Keratinocyte (primary cell): ENCODE data around the gene SLC8A3. TPM values are rescaled to one million over a fixed set of nuclear protein-coding genes. Genes with fewer than 3 reads are reported as not detected.

ENCODE experiments used
- DNase-seq: peaks from one replicate; pipeline ENCODE4 v3.0.0-alpha.2; 2011; ENCODE audit warnings: low read depth, missing footprints, low spot score
- FAIRE-seq: peaks from 2 replicates; lab custom pipeline; 2011; peaks lifted over from hg19 to GRCh38; lab: Jason Lieb, UNC
- H2AFZ ChIP-seq: 2 replicates; pipeline ENCODE4 v1.6.0; 2012; ENCODE audit warnings: low read length, control low read depth, inconsistent platforms; ENCODE audit not compliant: control insufficient read depth
- H3K27ac ChIP-seq: 2 replicates; pipeline ENCODE4 v1.5.1; 2011; ENCODE audit warnings: low read length; ENCODE audit not compliant: control insufficient read depth, insufficient read depth
- H3K27me3 ChIP-seq: 3 replicates; pipeline ENCODE4 v1.6.0; 2011; ENCODE audit warnings: low read length; ENCODE audit not compliant: control insufficient read depth, insufficient read depth; ENCODE audit errors: extremely low read depth
- H3K36me3 ChIP-seq, 2 experiments: 2 replicates in 1 of 2; 3 replicates in 1 of 2; pipeline ENCODE4 v1.5.1; 2011; ENCODE audit warnings: low read length in 2 of 2, mild to moderate bottlenecking in 1 of 2; ENCODE audit not compliant: control insufficient read depth in 2 of 2, insufficient read depth in 2 of 2; ENCODE audit errors: extremely low read depth in 1 of 2
- H3K4me1 ChIP-seq: 3 replicates; pipeline ENCODE4 v1.5.1; 2011; ENCODE audit warnings: low read length; ENCODE audit not compliant: control insufficient read depth, insufficient read depth; ENCODE audit errors: extremely low read depth
- H3K4me2 ChIP-seq: 3 replicates; pipeline ENCODE4 v1.6.0; 2011; ENCODE audit warnings: low read depth, low read length; ENCODE audit not compliant: control insufficient read depth, insufficient read depth; ENCODE audit errors: extremely low read depth
- H3K4me3 ChIP-seq, 3 experiments: fragments of 200-600 bp in 1 of 3; sonication (generic) in 1 of 3; 2 replicates in 2 of 3; 3 replicates in 1 of 3; pipeline ENCODE4 v1.5.1; 2011 to 2016; ENCODE audit warnings: low read length in 3 of 3, mild to moderate bottlenecking in 3 of 3, control low read depth in 2 of 3, inconsistent platforms in 1 of 3, low read depth in 1 of 3, mixed read lengths in 1 of 3, mixed run types in 1 of 3, moderate library complexity in 1 of 3; ENCODE audit not compliant: control insufficient read depth in 2 of 3, insufficient read depth in 2 of 3; ENCODE audit errors: extremely low read depth in 1 of 3
- H3K79me2 ChIP-seq: 2 replicates; pipeline ENCODE4 v1.6.0; 2012; ENCODE audit warnings: low read length; ENCODE audit not compliant: control insufficient read depth, insufficient read depth
- H3K9ac ChIP-seq: 3 replicates; pipeline ENCODE4 v1.6.0; 2011; ENCODE audit warnings: low read length; ENCODE audit not compliant: control insufficient read depth, insufficient read depth; ENCODE audit errors: extremely low read depth
- H3K9me1 ChIP-seq: 3 replicates; pipeline ENCODE4 v1.6.0; 2011; ENCODE audit warnings: low read length; ENCODE audit not compliant: control insufficient read depth, insufficient read depth; ENCODE audit errors: extremely low read depth
- H3K9me3 ChIP-seq: 2 replicates; pipeline ENCODE4 v1.5.1; 2012; ENCODE audit warnings: low read depth, low read length; ENCODE audit not compliant: control insufficient read depth
- H4K20me1 ChIP-seq: 3 replicates; pipeline ENCODE4 v1.6.0; 2011; ENCODE audit warnings: low read length; ENCODE audit not compliant: control insufficient read depth, insufficient read depth; ENCODE audit errors: extremely low read depth
- EZH2 ChIP-seq: IDR thresholded peaks from one replicate; pipeline ENCODE4 v1.6.1; 2012; ENCODE audit warnings: inconsistent platforms, mild to moderate bottlenecking, low read length, moderate library complexity
- dilution Hi-C: fragments of 300-500 bp; cut with MboI; formaldehyde crosslinking; loops from one replicate; pipeline ENCODE4 v1.7.0; 2020; ENCODE audit warnings: low sequenced_read_pairs; ENCODE audit not compliant: extremely low pct_ligation_motif_present
- polyA plus RNA-seq, 5 experiments: library from polyadenylated mRNA; depleted of rRNA in 3 of 5; stranded (reverse) in 3 of 5; stranded (forward) in 1 of 5; unstranded in 1 of 5; fragments of >200 nt; gene quantifications; 1 replicate in 1 of 5; 2 replicates in 3 of 5; 3 replicates in 1 of 5; pipeline versions ENCODE4 v1.2.1 to v1.2.3, GENCODE V29; 2011 to 2012; ENCODE audit warnings: missing spikeins in 2 of 5, low read depth in 1 of 5, low replicate concordance in 1 of 5
- TF ChIP-seq, protein P1 (sequence below), 3 experiments: IDR thresholded peaks in 1 of 3; conservative IDR thresholded peaks in 1 of 3; optimal IDR thresholded peaks in 1 of 3; 2 replicates in 2 of 3; 3 replicates in 1 of 3; pipeline versions ENCODE3 to v1.5.1; 2011; ENCODE audit warnings: low read length in 3 of 3, mild to moderate bottlenecking in 3 of 3, moderate library complexity in 2 of 3, control low read depth in 1 of 3, inconsistent platforms in 1 of 3; ENCODE audit not compliant: insufficient read depth in 2 of 3; ENCODE audit errors: extremely low read depth in 1 of 3

Gene SLC8A3
- polyA plus RNA-seq, 1 donor (not counting 4 experiments of a cell fraction or from before 2014, with no cell fraction given) = not detected

GRCh38 chr14:70097576-70098249 lies 91.0 kb downstream of the SLC8A3 start:
- Histone ChIP-seq H3K79me2 (no peaks in the 10 kb centered on the region), H3K27ac (no peak overlapping the region), H3K9ac (no peak overlapping the region), H3K4me1 (no peaks in the 10 kb centered on the region), H3K4me2 (no peak overlapping the region), H3K4me3 (no peak overlapping the region), H4K20me1 (no peaks in the 10 kb centered on the region), H3K36me3 (no peaks in the 10 kb centered on the region), H3K9me1 (no peaks in the 10 kb centered on the region), H2AFZ (no peak overlapping the region), H3K27me3 (peaks cover 27% of the 10 kb centered on the region), H3K9me3 (no peaks in the 10 kb centered on the region)
- FAIRE-seq (no peak), DNase-seq (no peak)
- dilution Hi-C loops = loop anchor here (25.0 kb wide), 1 partner anchor 215 kb away; no protein-coding TSS in a partner anchor
- no peak for TF ChIP-seq EZH2
- TF ChIP-seq, protein P1, sequence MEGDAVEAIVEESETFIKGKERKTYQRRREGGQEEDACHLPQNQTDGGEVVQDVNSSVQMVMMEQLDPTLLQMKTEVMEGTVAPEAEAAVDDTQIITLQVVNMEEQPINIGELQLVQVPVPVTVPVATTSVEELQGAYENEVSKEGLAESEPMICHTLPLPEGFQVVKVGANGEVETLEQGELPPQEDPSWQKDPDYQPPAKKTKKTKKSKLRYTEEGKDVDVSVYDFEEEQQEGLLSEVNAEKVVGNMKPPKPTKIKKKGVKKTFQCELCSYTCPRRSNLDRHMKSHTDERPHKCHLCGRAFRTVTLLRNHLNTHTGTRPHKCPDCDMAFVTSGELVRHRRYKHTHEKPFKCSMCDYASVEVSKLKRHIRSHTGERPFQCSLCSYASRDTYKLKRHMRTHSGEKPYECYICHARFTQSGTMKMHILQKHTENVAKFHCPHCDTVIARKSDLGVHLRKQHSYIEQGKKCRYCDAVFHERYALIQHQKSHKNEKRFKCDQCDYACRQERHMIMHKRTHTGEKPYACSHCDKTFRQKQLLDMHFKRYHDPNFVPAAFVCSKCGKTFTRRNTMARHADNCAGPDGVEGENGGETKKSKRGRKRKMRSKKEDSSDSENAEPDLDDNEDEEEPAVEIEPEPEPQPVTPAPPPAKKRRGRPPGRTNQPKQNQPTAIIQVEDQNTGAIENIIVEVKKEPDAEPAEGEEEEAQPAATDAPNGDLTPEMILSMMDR (optimal IDR thresholded peaks at IDR 0.05 in 1 of 3, IDR thresholded peaks at IDR 0.05 in 1 of 3, conservative IDR thresholded peaks at IDR 0.05 in 1 of 3; ENCODE audit: extremely low read depth in 1 of 3, insufficient read depth in 2 of 3, low read length in 3 of 3) = no peak

DNA sequence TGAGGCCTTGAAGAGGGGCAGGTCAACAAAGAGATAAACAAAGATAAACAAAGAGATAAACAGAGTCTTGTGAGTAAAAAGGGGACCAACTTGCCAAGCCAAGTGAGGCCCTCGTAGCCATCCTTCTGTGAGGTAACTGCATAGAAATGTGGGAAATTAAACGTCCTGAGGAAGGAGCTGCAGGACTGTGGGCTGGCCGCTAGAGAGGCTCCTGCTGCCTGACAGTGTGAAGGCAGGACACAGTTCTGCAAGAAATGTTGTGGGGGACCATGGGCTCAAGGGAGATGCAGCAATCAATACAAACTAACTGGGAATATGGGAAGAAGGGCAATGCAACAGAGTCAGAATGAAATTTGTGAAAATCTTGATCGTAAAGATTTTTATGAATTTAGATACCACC lies 91.9 kb downstream of the SLC8A3 start:
- no peaks in the 10 kb centered on the region for H3K36me3 ChIP-seq
- FAIRE-seq (no peak), DNase-seq (no peak)
- H3K4me3 ChIP-seq = no peak overlapping the region
- dilution Hi-C loops = loop anchor here (25.0 kb wide), 1 partner anchor 215 kb away; no protein-coding TSS in a partner anchor
- H4K20me1 ChIP-seq = no peaks in the 10 kb centered on the region
- no peaks in the 10 kb centered on the region for H3K9me1 ChIP-seq
- TF ChIP-seq, protein P1 (optimal IDR thresholded peaks at IDR 0.05 in 1 of 3, IDR thresholded peaks at IDR 0.05 in 1 of 3, conservative IDR thresholded peaks at IDR 0.05 in 1 of 3; ENCODE audit: extremely low read depth in 1 of 3, insufficient read depth in 2 of 3, low read length in 3 of 3) = peak in 1 of 3 experiments; percentile 15
- TF ChIP-seq EZH2 = no peak
- H3K27me3 ChIP-seq = peaks cover 30% of the 10 kb centered on the region
- H3K4me2 ChIP-seq = no peak overlapping the region
- no peak overlapping the region for H2AFZ ChIP-seq
- H3K9me3 ChIP-seq = no peaks in the 10 kb centered on the region
- H3K27ac ChIP-seq = no peak overlapping the region
- H3K79me2 ChIP-seq = no peaks in the 10 kb centered on the region
- no peak overlapping the region for H3K9ac ChIP-seq
- H3K4me1 ChIP-seq = no peaks in the 10 kb centered on the region
